ENCODE results near the gene CTBP2.

The CTBP2 gene

DNA sequence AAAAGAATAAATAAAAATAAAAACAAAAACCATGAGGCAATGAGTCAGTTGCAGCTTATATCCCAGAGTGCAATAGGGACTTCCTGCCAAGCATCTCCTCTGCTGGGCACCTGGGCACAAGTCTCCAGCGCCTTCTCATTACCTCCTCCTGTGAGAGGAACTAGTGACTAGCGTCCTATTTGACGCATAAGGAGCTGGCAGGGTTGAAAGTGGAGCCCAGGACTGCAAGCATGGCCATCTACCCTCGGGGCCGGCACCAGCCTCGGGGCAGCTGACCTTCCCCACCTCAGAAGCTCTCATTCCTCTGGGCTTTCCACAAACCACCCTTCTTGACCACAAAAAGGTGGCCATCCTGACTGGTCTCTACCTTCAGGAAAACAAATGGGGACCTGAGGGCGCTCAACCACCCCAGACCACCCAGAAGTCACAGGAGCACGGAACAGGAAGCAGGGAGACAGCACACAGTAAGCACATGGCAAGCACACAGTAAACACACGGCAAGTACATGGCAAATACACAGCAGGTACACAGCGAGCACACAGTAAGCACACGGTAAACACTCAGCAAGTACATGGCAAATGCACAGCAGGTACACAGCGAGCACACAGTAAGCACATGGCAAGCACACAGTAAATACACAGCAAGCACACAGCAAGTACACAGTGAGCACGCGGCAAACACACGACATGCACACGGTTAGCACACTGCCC, 19.1 kb downstream of the CTBP2 start:
- DNase-seq, result no peak

DNA sequence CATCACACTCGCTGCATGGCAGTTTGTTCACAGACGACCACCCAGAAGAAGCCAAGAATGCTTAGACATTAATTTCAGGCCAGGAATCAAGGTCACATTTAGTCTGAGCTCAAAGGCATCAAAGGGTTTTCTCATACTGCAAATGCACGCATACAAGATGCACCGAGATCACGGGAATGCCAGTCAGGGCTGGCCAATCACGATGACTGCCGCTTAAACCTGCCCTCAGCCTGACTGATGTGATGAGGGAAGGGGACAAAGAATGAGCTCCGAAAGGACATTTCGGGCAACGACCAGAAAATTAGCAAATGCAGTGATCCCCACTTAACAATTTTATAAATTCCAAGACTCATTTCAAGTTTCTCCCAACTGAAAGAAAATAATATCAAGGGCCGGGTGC, 20.2 kb downstream of the CTBP2 start:
- no peak for DNase-seq

- DNase-seq, result no peak
Measured at GRCh38 chr10:125137601-125138438, 22.5 kb downstream of the CTBP2 start.

GRCh38 chr10:125136087-125136486, 24.3 kb downstream of the CTBP2 start:
- no peak for DNase-seq

- no peak for DNase-seq
Measured at GRCh38 chr10:125135771-125136035, 24.7 kb downstream of the CTBP2 start.

DNA sequence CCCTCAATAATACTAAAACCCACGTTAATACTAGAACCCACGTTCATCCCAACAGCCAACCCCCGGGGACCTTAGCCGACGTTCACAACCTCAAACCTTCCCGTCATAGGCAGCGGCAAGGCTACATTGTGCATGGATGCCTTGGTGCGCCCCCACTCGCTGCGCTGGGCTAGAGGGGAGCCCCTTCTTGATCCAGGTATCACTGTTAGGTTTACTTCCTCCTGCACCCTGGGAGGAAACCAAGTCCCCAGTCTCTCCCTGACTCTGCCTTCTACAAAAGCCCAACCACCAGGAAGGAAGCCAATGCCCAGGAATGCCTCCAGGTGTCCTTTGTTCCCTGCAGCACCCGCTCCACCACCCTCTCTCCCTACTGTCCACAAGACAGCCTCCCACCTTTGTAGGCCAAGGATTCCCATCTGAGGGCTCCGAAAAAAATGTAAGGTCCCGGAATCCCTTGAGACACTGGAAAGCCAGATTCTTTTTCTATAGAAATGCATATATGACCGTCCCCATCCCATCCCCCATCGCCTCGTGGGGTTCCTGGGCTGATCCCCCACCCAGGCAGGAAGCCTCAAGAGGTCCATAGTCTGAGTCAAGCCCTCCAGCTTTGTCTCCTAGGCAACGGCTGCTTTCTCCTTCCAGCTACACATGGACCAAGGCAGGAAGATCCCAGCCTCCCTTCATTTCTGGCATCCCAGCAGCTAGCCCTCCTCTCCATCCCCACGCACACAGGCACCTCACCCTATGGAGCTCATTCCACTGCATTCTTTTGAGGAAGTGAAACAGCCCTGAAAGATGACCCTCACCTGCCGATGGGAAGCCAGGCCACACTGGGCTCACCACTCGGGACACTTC, 25.2 kb downstream of the CTBP2 start:
- no peak for DNase-seq

- DNase-seq, result no peak
Measured at GRCh38 chr10:125134483-125134848, 25.9 kb downstream of the CTBP2 start.

DNA sequence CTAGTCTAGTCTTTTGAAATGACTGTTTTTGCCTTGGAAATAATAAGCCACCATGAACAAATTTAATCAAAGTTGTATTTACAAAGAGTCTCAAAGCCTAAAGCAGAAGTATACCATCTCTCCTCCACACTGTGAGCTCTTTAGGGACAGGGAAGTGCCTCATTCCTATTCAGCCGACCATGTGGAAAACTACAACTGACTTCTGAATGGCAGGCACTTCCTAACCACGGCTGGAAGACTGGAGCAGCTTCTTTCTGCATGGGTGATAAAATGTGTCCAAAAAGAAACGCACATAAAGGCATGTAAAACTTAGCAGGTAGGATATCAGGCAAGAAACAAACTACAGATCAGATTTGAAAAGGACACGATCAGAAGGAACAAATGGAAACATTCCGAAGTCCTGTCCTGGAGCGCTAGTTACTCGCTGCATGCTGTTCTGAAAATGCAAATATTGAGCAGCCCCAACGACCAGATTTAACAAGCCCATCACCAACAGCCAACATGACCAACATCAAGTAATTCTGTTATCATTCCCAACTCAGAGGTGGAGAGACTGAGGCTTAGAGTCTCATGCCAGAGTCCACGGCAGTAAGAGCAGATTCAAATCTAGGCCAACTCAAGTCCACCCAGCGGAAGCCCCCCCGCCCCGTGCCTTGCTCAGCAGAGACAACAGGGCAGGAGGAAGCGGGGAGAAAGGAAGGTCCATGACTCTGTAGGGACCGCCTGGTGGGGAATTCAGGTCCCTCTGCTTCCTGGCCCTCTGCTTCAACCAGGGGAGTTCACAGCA, 26.5 kb downstream of the CTBP2 start:
- no peak for DNase-seq

DNA sequence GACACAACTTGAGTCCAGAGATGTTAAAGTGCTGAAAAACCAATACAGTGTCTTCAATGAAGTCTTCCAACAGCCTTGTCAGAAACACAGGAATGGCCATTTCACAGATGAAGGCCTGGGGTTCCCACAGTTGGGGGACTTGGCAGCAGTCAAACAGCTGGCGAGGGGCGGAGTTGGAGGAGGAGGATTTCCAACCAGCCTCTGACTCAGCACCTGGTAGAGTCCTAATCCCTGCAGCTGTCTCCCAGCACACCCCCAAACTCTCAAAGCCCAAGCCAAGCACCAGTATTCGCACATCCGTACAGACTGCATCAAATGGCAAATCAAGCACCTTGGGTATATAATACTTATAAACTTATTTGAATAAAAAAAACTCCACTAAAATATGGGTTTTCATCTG, 28.0 kb downstream of the CTBP2 start:
- DNase-seq, result no peak

DNA sequence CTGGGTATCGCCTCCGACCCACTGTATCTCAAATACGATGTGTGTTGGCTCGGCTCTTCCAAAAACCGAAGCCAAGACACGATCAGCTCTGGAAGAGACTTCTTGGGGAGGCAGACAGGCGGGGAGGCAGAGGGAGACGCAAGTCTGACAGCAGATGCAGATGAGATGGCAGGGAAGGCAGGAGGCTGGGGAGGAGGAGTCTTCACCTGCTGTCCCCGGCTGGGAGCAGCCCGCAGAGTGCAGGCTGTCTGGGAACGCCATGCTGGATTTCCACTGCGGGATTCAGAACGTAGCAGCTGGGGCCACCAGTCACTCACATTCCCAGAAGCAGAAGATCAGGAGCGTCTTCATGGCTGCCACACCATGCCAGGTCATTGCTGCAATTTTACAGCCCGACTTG, 29.4 kb downstream of the CTBP2 start:
- no peak for DNase-seq

DNA sequence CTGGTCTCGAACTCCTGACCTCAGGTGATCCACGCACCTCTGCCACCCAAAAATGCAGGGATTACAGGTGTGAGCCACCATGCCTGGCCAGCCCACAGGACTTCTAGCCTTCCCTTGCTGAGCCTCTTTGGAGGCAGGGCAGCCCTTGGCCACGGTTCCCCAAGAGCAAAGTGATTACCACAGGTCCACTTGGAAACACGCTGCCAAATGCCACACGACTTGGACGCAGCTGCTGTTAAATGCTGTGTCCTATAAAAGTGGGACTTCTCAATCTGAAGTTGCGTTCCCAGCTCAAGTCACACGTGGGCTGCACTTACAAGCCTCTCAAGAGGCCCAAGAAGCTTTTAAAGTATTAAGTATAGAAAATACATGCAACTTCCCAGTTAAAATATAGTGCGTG, 30.1 kb downstream of the CTBP2 start:
- no peak for DNase-seq

GRCh38 chr10:125129076-125129458, 31.3 kb downstream of the CTBP2 start:
- DNase-seq, result no peak

DNA sequence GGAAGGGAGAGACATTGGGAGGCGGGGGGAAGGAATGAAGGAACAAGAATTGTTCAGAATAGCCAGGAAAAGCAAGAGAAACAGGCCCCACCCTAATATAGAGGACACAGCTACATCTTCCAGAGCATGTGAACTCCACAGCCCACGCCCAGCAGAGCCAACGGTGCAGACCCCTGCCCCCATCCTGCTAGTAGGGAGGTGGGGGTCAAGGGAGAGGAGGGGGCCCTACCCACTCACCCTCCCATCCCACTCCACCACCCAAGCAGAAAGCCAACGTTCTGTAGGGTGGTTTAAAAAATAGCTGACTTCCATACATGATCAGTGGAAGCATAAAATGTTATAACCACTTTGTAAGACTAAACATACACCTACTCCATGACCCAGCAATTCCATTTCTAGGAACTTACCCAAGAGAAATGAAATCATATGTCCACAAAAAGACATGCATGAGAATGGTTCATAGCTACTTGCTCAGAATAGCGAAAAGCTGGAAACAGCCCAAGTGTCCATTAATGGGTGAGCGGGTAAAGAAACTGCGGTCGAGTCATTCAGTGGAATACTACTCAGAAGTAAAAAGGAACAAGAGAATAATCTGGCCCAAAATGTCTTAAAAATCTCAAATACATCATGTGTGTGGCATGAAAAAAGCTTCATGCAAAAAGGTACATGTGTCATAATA, 31.8 kb downstream of the CTBP2 start:
- DNase-seq, result no peak

GRCh38 chr10:125127986-125128385, 32.4 kb downstream of the CTBP2 start:
- DNase-seq, result no peak

- DNase-seq, result no peak
Measured at GRCh38 chr10:125127110-125127509, 33.3 kb downstream of the CTBP2 start.

GRCh38 chr10:125125951-125126735, 34.2 kb downstream of the CTBP2 start:
- DNase-seq, result no peak

DNA sequence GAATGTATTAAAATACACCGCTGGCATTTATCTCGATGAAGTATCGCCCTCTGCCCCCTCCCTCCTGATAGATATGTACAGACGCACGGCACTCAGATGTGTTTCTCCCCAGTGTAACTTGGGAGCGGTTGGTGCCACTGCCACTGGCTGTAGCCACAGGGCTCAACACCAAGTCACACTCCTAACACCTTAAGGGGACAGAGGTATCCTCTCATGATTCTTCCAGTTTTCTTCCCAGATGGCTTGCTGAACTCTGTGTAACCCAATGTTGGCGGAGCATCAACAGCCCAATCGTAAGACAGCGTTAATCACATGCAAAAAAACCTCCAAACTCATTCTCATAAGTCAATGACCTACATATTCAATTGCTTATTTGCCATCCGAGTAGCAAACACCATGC, 35.5 kb downstream of the CTBP2 start:
- DNase-seq, result no peak

DNA sequence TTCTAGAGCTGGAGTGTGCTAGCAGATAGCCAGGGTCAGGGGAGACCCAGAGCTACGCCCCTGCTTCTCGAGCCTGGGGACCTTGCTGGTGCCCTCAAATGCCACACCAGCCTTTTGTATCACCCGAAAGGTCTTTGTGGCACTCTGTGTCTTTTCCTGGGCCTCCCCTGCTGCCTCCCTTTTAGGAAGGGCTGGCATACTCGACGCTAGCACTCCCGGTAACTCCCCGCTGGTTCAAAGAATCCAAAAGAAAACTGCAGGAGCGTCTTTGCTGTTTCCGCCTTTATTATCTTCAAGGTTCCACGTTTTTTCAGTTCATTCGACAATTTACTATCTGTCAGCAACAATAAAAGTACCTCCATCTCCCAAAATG, 36.3 kb downstream of the CTBP2 start:
- DNase-seq, result no peak

GRCh38 chr10:125123476-125124114, 36.8 kb downstream of the CTBP2 start:
- DNase-seq, result no peak

GRCh38 chr10:125122566-125122965, 37.8 kb downstream of the CTBP2 start:
- DNase-seq, result no peak

GRCh38 chr10:125121003-125121402, 39.4 kb downstream of the CTBP2 start:
- no peak for DNase-seq

Data from activated effector memory CD4-positive, alpha-beta T cell treated with Interleukin-2 at 50 U/mL for 16 hours (primary cell).